GM21529 (cell line): ENCODE measurements around the gene CCDC88B.

Source experiments
- ATAC-seq: cut with Tn5 transposase; IDR thresholded peaks from one replicate; pipeline ENCODE4 v1.9.1; 2021; ENCODE audit not compliant: unreplicated experiment

CCDC88B gene

GRCh38 chr11:64358907-64359711 lies 19.1 kb downstream of the CCDC88B start, which contains the start of gene RPS6KA4:
Gene RPS6KA4 (plus strand): TSS chr11:64359162. CDS start chr11:64359236, 74 bp downstream.
- peak; percentile 60 for ATAC-seq

GRCh38 chr11:64359712-64360445 lies 19.9 kb downstream of the CCDC88B start:
- no peak for ATAC-seq

- no peak for ATAC-seq
Measured at GRCh38 chr11:64360448-64360921, 20.5 kb downstream of the CCDC88B start.

GRCh38 chr11:64361659-64362058 lies 21.7 kb downstream of the CCDC88B start:
- ATAC-seq = no peak

GRCh38 chr11:64362339-64362738 lies 22.3 kb downstream of the CCDC88B start:
- ATAC-seq = no peak

GRCh38 chr11:64364435-64364834 lies 24.4 kb downstream of the CCDC88B start:
- ATAC-seq = no peak

- no peak for ATAC-seq
Measured at GRCh38 chr11:64364911-64365310, 24.9 kb downstream of the CCDC88B start.

GRCh38 chr11:64366751-64367150 lies 26.7 kb downstream of the CCDC88B start:
- ATAC-seq = no peak

- ATAC-seq = no peak
Measured at GRCh38 chr11:64367931-64368672, 28.1 kb downstream of the CCDC88B start.

- ATAC-seq = no peak
Measured at GRCh38 chr11:64368673-64369074, 28.7 kb downstream of the CCDC88B start.

GRCh38 chr11:64369440-64370421 lies 29.7 kb downstream of the CCDC88B start:
- no peak for ATAC-seq

- no peak for ATAC-seq
Measured at GRCh38 chr11:64371201-64371600, 31.2 kb downstream of the CCDC88B start.

GRCh38 chr11:64372021-64372420 lies 32.0 kb downstream of the CCDC88B start:
- no peak for ATAC-seq

GRCh38 chr11:64372802-64373597 lies 33.0 kb downstream of the CCDC88B start:
- ATAC-seq = no peak

GRCh38 chr11:64373598-64373974 lies 33.6 kb downstream of the CCDC88B start:
- ATAC-seq = no peak

- ATAC-seq = no peak
Measured at GRCh38 chr11:64376071-64376470, 36.1 kb downstream of the CCDC88B start.

GRCh38 chr11:64378335-64378880 lies 38.4 kb downstream of the CCDC88B start:
- no peak for ATAC-seq

GRCh38 chr11:64379160-64379559 lies 39.2 kb downstream of the CCDC88B start:
- no peak for ATAC-seq
